HTERT RPE-1 (cell line): ENCODE results near the gene TBCCD1.
"Not testable (repeated sequence)": the region's sequence is repeated elsewhere in the genome, so short reads cannot be mapped to it uniquely, and the experiment has no call there.

Source experiments
- in situ Hi-C: fragments of 300-500 bp; cut with MboI; formaldehyde crosslinking; loops from 4 replicates; pipeline ENCODE4 v1.14.3; 2020; ENCODE audit warnings: low sequenced_read_pairs

Gene TBCCD1

DNA sequence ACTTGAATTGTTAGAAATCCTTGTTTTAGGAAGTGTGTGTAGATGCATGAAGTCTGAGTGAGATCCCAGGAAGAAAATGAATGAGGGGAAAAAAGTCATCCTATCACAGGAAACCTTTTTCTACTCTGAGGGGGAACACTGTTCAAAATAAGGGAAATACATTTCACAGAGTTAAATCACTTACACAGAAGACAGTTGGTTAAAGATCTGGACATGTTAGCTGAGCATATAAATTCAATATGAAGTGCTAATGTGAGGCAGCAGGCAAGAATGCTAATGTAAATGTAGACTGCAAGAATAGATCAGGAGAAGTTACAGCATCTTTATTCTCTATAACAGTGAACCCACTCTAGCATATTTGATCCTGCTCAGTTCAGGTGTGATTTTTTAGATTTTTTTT, 2.6 kb downstream of the TBCCD1 start:
- in situ Hi-C loops, result no loop called here

DNA sequence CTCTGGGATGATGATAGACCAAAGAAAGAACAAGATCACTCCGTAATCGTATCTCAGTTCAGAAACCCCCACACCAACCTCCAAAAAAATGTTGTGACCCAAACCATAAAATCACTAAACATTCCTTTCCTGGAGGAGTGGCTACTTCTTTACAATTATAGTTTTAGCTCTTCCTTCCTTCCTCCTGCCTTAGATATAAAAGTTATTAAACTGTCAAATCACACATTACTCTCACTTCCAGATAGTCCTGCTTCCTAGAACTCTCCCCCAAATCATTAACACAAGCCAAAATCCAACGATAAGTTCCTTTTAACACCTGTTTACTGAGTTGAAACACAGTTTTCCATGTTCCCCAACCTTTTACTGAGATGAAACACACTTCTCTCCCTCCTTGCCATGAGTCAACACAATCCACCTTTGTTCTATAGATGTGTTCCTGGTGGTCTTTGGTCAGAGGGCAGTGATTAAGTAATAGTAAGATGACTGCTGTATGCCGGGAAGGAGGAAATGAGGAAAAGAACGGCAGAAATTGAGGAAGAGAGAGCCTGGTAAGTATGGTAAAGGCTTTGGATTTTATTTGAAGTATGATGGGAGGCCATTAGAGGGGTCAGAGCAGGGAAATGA, 14.6 kb downstream of the TBCCD1 start:
- in situ Hi-C loops, result no loop called here

- in situ Hi-C loops, result no loop called here
Observed at GRCh38 chr3:186551387-186551786, 15.8 kb downstream of the TBCCD1 start.

GRCh38 chr3:186549497-186549896, 17.6 kb downstream of the TBCCD1 start:
- in situ Hi-C loops, result no loop called here

DNA sequence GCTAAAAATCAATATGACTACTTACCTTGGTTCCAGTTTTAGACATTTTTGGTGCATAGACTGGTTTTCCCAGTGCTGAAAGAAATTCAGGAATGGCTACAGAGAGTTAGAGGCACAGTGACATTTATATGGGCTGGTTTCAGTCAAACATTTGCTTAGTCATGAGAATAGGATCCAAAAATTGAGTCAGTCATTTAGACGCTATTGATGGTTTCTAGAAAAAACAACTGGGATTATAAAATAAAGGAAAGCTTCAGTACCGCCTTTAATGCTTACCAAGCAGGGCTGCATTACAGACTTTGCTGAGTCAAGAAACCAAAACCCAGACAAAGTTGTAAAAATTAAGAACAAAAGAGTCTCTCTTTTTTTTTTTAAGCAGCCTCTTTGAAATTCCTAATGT, 22.9 kb downstream of the TBCCD1 start, which contains the start of gene CRYGS:
Gene CRYGS, minus strand, starts transcription at position 100 of the 400 bp plus-strand sequence. Its CDS starts 54 bp downstream, at position 46.
- in situ Hi-C loops, result no loop called here

DNA sequence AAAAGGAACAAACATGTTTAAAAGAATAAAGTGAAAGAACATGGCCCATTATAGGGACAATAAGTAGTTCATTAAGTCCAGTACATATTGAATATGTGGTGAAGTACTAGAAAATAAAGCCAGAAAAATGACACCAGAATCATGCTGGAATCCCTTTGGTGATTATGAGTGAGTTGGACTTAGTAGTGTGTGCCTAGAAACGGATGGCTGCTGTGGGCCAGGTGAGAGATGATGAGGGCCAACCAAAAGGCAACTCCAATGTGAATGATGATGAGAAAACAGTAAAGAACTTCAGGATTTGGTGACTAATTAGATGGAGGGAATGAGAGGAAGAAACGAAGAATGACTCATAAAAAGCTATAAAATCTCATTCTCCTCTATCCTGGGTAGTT, 26.3 kb downstream of the TBCCD1 start:
- in situ Hi-C loops, result no loop called here

DNA sequence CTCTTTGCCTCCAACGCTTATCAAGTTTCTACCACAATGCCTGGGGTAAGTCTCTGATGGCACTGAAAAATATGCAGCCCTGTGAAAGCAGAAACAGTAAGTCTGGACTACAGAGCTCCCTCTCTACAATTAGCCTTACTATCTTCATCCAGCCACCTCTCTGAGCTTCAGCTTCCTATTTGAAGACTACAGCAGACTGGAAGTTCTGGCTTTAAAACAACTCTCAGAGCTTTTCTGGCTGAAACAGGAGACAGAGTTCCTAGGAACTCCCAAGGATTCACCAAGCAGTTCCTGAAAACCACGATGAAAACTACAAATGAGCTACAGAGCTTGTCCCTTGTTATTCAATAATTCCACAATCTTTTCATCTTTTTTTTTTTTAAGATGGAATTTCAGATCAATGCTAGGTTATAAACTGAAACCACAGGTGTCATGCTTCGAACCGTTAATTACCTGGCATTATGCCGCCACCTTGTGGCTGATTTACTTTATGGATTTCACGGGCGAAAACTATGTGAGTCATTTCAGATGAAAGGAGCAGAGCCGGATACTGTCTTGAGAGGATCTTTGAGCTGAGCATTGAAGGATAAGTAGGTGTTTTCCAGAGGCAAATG, 26.8 kb downstream of the TBCCD1 start:
- in situ Hi-C loops, result no loop called here

DNA sequence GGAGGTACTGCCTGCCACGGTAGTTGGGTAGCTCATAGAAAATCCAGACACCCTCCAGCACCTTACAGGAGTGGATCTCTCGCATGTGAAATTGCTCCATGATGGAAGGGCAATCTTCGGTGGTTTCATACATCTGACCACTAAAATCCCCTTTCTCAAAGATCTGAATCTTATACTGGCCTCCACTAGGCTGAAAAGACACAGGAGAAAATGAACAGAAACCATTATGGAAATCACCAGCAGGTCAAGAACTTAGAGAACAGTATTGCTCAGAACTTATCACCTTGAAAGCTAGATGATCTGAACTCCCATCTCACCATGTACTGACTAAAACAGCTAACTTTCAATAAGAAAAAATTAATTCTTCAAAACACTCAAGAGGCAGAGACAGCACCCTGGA, 28.4 kb downstream of the TBCCD1 start:
- in situ Hi-C loops, result no loop called here

DNA sequence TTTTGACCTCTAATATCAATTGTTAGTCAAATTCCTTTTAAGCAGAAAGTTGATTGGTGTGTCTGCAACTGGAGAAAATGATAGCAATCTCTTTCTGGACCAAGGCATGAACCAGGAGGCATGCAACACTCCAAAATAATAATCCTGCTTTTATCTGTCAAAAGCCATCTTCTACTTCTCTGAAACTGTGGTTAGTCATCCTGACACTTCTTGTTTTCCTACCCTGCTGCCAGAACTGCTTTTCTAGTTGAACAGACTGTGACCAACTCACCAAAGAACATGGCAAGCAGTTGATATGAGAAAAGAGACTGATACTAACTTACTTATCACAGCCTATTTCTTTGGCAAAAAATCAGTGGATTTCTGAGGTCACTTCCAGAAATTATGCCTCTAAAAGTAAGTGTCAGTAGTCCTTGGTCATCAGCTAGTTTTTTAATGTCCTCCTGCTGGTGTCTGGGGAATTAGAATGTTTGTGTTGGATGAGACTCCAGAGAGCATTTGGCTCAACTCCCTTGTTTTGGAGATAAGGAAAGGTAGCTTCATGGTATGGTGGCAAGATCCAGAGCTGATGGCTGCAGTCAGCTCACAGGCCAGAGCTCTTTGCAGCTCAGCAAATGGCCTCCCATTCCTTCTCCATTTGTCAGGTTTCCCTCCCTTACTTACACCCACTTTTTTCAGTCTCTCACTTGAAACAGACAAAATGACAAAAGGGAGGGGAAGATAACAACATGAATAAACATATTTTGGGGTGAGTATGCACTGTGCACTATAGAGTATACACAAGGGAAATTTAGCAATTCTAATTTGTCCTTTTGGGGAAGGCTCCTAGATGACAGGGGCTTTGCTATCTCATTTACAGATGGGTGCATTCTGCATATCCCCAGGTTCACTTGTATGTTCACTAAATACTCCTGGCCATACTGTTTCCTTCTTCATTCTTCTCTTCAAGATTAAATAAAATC, 30.0 kb downstream of the TBCCD1 start:
- in situ Hi-C loops, result no loop called here

DNA sequence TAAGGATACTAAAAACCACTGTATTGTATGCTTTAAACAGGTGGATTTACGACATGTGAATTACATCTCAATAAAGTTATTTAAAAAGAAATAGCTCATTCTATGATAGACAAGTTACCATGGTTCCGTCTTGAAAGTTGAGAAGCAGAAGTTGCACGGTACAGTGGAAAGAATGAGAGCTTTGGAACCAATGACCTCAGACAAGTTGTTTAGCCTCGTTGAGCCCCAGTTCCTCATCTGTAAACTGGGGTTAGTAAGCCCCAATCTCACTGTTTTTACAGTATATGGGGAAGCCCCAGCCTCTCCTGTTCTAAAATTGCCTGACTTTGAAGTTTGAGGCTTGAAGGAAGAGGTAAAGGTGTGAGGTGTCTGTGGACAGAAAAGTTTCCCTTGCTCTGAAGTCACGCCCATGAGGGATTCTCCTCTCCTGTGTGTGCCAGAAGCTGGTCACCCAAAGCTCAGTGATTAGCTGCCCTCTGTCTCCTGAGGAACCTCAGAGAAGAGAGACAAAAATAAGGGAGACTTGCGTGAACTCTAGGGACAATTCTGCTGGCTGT, 32.9 kb downstream of the TBCCD1 start:
- in situ Hi-C loops, result no loop called here

DNA sequence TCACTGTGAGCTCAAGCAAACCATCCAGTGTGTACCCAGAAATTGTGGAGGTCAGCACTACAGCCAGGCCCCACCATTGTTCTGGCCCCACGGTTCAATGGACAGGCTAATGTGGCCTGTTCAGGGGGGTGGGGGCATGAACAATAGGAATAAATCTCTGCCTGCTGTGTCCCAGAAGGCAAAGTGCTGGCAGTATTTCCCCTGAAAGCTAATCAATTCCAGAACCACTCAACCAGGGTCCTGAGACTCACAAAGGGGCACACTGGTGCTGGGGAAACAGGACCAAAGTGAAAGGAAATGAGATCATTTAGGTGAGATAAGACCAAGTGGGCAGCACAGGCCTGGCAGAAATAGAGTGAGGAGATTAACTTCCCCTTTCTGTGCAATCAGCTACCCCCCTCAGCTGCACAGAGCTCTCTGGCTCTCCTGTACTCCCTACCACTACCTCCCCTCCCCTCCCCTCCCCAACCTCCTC, 34.5 kb downstream of the TBCCD1 start:
- in situ Hi-C loops, result no loop called here

DNA sequence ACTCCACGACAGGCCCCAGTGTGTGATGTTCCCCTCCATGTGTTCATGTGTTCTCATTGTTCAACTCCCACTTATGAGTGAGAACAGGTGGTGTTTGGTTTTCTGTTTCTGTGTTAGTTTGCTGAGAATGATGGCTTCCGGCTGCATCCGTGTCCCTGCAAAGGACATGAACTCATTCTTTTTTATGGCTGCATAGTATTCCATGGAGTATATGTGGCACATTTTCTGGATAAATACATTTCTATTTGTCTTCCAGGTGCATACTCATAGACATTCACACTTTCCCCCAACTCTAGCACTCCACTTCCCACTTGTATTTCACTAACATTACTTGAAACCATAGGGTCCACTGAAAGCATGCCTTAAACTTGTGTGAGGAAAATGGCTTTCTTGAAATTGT, 35.4 kb downstream of the TBCCD1 start:
- in situ Hi-C loops, result not testable (repeated sequence)

DNA sequence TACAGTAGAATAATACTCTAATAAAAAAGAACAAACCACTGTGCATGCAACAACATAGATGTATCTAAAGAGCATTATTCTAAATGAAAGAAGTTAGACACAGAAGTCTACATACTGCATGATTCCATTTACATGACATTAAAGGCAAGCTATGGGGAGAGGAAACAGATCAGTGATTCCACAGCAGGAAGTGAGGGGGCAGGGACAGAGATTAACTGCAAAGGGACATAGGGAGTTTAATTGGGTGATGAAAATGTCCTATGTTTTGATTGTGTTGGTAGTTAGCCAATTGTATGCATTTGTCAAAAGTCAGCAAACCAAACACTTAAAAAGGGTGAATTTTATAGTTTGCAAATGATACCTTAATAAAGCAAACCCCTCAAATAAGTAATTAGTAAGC, 36.7 kb downstream of the TBCCD1 start:
- in situ Hi-C loops, result no loop called here

DNA sequence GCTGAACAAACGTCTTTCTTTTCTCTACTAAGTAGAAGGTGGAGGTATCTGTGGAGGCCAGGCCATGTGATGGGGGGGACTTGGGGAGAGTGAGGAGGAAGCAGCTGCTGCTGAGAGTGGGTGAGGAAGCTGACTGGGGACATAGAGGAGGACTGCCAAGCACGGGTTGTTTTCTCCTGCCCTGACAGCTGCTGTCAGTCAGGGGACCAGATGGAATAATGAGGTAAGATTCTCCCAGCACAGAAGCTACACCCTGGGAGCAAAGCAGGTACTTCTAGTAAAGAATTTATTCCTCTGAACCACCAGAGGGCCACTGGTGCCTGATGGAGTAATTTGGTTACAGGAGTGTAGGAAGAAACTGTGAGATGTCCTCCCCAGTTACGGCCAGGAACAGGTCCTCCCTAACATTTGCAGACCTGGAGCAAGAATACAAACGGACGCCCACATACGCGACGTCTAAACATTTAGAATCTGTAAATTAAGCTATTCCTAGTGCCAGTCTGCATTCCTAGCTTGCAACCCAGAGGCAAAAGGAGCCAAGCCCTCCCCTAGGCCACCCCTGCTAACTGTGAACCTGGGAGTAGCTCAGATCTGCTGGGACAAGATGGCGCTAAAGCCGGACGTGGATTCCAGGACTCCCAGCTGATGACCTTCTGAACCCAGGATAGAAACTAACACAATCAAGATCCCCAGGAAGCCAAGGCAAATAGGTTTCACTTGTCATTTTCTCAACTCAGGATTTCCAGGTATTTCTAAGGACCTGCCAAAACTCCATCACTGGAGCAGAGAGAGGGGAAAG, 37.7 kb downstream of the TBCCD1 start:
- in situ Hi-C loops, result no loop called here

GRCh38 chr3:186526256-186526606, 40.9 kb downstream of the TBCCD1 start:
- in situ Hi-C loops, result no loop called here

DNA sequence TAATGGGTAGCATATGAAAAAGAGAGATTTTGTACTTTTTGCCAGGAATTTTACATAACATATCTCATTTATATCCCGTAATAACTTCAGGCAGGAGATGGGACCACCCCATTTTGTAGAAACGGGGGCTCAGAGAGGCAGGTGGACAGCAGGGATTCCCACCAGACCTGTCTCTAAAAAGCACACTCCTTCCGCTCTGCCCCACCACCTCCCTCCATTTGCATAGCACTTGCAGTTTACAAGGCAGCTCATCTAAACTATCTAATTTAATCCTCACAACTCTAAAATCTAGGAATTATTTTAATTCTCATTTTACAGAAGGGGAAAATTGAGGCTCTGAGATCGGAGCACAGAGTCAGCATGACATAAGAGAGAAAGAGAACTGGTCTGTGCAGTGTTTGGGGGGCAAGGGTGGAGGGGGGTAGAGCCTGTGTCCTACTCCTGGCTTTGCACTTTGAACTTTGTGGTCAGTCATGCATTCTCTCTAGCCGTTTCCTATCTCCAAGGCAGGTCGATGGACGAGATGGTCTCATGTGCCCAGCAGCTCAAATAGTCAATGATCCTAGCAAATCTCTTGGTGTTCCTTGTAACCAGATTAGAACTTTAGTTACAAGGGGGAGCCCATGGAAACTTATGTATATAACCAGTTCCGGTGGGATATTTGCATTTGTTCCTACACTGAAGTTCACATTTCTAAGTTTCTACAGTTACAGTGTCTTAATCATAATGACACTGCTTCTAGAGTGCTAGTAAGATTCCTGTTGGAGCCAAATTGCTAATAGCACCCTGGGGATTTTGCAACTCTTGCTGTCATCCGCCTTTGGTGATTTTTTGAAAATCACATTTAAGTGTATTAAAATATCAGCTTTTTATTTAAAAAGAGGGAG, 41.5 kb downstream of the TBCCD1 start:
- in situ Hi-C loops, result no loop called here

- in situ Hi-C loops, result no loop called here
Observed at GRCh38 chr3:186524616-186525015, 42.5 kb downstream of the TBCCD1 start.

DNA sequence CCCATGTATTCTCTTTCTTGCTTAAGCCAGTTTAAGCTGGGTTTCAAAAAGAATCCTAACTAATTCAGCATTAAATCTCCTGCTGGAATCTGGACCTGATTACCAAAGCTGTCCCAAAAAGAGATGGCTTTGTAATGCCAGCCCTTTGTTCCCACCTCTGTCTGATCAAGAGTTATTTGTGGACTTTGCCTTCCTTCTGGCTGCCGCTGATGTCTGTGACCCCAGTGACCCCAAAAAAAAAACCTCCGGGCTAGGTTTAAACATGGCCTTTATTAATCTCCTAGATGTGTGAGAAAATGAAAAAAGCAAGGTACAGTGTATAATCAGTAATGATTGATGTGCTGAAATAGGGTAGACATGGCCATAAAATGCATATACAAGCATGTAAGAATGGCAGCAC, 43.7 kb downstream of the TBCCD1 start:
- in situ Hi-C loops, result no loop called here

DNA sequence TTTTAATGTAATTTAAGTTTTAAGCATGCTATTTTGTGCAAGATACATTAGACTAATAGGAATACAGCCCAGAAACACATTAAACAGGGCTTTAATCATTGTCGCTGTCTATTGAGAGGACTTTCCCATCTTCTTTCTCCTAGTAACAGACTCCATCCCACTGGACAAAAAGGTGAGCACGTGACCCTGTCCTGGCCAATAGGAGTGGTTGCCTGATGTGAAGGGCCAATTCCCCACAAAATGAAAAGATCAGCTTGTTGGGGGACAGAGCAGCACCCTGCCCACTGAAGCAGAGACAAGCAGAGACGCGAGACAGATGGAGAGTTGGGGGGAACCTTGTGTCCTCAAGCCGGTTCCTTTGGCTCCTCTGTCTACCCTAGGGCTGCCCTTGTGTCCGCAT, 44.1 kb downstream of the TBCCD1 start:
- in situ Hi-C loops, result no loop called here
